NCI-H774 (cell line): ENCODE measurements around the gene ARHGAP10.
A peak's percentile ranks its signal among the peaks of the same experiment; 100 is the strongest.

ENCODE experiments used
- DNase-seq: peaks from one replicate; lab custom pipeline; 2025; lab: John Stamatoyannopoulos, UW

ARHGAP10 gene

GRCh38 chr4:147732518-147733235, 789 bp downstream of the ARHGAP10 start:
- no peak for DNase-seq

GRCh38 chr4:147733716-147734344, 1.9 kb downstream of the ARHGAP10 start:
- no peak for DNase-seq

- DNase-seq: no peak
Measured at GRCh38 chr4:147734496-147734895, 2.6 kb downstream of the ARHGAP10 start.

GRCh38 chr4:147735413-147736301, 3.8 kb downstream of the ARHGAP10 start:
- DNase-seq: no peak

- DNase-seq: no peak
Measured at GRCh38 chr4:147736458-147736857, 4.6 kb downstream of the ARHGAP10 start.

GRCh38 chr4:147737623-147738022, 5.7 kb downstream of the ARHGAP10 start:
- DNase-seq: no peak

- DNase-seq: no peak
Measured at GRCh38 chr4:147739239-147739823, 7.4 kb downstream of the ARHGAP10 start.

GRCh38 chr4:147740176-147740575, 8.3 kb downstream of the ARHGAP10 start:
- no peak for DNase-seq

GRCh38 chr4:147741190-147741788, 9.4 kb downstream of the ARHGAP10 start:
- no peak for DNase-seq

- DNase-seq: no peak
Measured at GRCh38 chr4:147747787-147748454, 16.0 kb downstream of the ARHGAP10 start.

- no peak for DNase-seq
Measured at GRCh38 chr4:147749811-147750321, 18.0 kb downstream of the ARHGAP10 start.

GRCh38 chr4:147753047-147753446, 21.2 kb downstream of the ARHGAP10 start:
- DNase-seq: no peak

GRCh38 chr4:147754037-147754445, 22.2 kb downstream of the ARHGAP10 start:
- no peak for DNase-seq

GRCh38 chr4:147755561-147756295, 23.8 kb downstream of the ARHGAP10 start:
- no peak for DNase-seq

GRCh38 chr4:147756417-147756816, 24.5 kb downstream of the ARHGAP10 start:
- DNase-seq: no peak

- peak; percentile 46 for DNase-seq
Measured at GRCh38 chr4:147760176-147760575, 28.3 kb downstream of the ARHGAP10 start.

GRCh38 chr4:147760695-147761094, 28.8 kb downstream of the ARHGAP10 start:
- DNase-seq: peak; percentile 8

GRCh38 chr4:147761218-147761883, 29.5 kb downstream of the ARHGAP10 start:
- DNase-seq: no peak

- DNase-seq: no peak
Measured at GRCh38 chr4:147764337-147764736, 32.4 kb downstream of the ARHGAP10 start.

- no peak for DNase-seq
Measured at GRCh38 chr4:147765121-147765529, 33.2 kb downstream of the ARHGAP10 start.
